Endothelial cell of umbilical vein (primary cell): ENCODE data around the gene FABP7.

Source experiments
- EZH2 ChIP-seq: IDR thresholded peaks from 2 replicates; pipeline ENCODE4 v1.6.1; 2012; ENCODE audit warnings: borderline replicate concordance, low read depth, mild to moderate bottlenecking, moderate library complexity, low read length, inconsistent platforms; ENCODE audit not compliant: severe bottlenecking
- MYC ChIP-seq: IDR thresholded peaks from one replicate; pipeline ENCODE4 v1.6.1; 2011; ENCODE audit warnings: mild to moderate bottlenecking, low read depth, low read length
- POLR2A ChIP-seq: IDR thresholded peaks from 2 replicates; pipeline ENCODE4 v1.6.1; 2012; ENCODE audit warnings: low read depth, mild to moderate bottlenecking, control low read depth, low read length
- POLR2AphosphoS5 ChIP-seq: IDR thresholded peaks from 2 replicates; pipeline ENCODE4 v1.6.1; 2012; ENCODE audit warnings: low read depth, mild to moderate bottlenecking, control low read depth, low read length, moderate library complexity; ENCODE audit not compliant: insufficient read depth
- TF ChIP-seq, protein P1 (sequence below), 2 donors: IDR thresholded peaks; 1 replicate in 1 of 2; 2 replicates in 1 of 2; pipeline ENCODE4 v1.5.1; 2011; ENCODE audit warnings: low read length in 2 of 2, mild to moderate bottlenecking in 2 of 2, moderate library complexity in 2 of 2, control low read depth in 1 of 2, inconsistent platforms in 1 of 2, low read depth in 1 of 2; ENCODE audit not compliant: insufficient read depth in 1 of 2; ENCODE audit errors: extremely low read depth in 1 of 2
- TF ChIP-seq, protein P2 (sequence below): IDR thresholded peaks from 2 replicates; pipeline ENCODE4 v1.6.1; 2011; ENCODE audit not compliant: insufficient read depth, insufficient read length

DNA sequence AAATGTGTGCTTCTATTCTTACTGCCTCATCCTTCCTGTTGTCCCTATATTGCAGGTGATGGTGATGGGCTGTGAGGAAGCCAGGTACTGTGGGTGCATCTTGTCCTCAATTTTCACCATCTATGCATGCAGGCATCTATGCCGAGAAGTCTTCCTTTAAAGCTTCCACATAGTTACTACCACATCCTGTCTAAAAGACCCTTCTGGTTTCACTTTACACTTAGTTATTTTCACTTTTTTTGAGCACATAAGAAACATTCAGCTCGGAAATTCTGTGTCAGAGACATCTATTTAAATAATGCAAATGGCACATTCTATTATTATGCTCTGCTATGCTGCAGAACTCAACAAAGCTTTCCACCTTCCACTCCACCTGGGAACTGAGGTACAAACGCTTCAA, 28.2 kb upstream of the FABP7 start:
- TF ChIP-seq POLR2A (no peak), POLR2AphosphoS5 (no peak), EZH2 (no peak), MYC (no peak)
- TF ChIP-seq, protein P1, sequence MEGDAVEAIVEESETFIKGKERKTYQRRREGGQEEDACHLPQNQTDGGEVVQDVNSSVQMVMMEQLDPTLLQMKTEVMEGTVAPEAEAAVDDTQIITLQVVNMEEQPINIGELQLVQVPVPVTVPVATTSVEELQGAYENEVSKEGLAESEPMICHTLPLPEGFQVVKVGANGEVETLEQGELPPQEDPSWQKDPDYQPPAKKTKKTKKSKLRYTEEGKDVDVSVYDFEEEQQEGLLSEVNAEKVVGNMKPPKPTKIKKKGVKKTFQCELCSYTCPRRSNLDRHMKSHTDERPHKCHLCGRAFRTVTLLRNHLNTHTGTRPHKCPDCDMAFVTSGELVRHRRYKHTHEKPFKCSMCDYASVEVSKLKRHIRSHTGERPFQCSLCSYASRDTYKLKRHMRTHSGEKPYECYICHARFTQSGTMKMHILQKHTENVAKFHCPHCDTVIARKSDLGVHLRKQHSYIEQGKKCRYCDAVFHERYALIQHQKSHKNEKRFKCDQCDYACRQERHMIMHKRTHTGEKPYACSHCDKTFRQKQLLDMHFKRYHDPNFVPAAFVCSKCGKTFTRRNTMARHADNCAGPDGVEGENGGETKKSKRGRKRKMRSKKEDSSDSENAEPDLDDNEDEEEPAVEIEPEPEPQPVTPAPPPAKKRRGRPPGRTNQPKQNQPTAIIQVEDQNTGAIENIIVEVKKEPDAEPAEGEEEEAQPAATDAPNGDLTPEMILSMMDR (IDR thresholded peaks at IDR 0.05; ENCODE audit: extremely low read depth in 1 of 2, insufficient read depth in 1 of 2, low read depth in 1 of 2, low read length in 2 of 2), result no peak
- TF ChIP-seq, protein P2, sequence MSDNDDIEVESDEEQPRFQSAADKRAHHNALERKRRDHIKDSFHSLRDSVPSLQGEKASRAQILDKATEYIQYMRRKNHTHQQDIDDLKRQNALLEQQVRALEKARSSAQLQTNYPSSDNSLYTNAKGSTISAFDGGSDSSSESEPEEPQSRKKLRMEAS, result no peak
